NCI-H774 (cell line): ENCODE data around the gene TMEM30B.

ENCODE experiments used
- DNase-seq: peaks from one replicate; lab custom pipeline; 2025; lab: John Stamatoyannopoulos, UW

TMEM30B gene

DNA sequence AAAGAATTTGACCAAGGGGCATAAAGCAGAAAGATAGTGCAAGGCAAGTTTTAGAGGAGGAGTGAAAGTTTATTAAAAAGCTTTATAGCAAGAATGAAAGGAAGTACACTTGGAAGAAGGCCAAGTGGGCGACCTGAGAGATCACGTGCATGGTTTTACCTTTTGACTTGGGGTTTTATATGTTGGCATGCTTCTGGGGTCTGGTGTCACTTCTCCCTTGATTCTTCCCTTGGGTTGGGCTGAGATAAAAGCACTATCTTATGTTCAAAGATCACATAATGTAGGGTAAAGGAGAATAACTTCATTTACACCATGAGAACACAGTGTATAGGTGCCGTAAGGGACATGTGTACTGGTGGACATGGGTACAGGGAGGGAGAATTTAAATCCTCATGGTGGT is 17.7 kb upstream of the TMEM30B start:
- DNase-seq: no peak

DNA sequence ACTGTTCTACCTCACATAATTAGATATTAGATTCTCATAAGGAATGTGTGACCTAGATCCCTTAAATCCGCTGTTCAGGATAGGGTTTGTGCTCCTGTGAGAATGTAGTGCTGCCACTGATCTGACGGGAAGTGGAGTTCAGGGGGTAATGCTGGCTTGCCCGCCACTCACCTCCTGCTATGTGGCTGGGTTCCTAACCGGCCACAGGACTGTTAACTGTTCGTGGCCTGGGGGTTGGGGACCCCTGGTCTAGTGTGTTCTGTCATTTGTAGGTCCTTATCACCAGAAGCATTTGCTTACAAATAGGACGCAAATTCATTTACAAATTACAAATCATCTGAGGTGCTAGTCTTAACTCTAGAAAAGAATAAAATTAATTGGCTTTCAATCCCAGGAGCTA is 16.4 kb upstream of the TMEM30B start:
- no peak for DNase-seq

DNA sequence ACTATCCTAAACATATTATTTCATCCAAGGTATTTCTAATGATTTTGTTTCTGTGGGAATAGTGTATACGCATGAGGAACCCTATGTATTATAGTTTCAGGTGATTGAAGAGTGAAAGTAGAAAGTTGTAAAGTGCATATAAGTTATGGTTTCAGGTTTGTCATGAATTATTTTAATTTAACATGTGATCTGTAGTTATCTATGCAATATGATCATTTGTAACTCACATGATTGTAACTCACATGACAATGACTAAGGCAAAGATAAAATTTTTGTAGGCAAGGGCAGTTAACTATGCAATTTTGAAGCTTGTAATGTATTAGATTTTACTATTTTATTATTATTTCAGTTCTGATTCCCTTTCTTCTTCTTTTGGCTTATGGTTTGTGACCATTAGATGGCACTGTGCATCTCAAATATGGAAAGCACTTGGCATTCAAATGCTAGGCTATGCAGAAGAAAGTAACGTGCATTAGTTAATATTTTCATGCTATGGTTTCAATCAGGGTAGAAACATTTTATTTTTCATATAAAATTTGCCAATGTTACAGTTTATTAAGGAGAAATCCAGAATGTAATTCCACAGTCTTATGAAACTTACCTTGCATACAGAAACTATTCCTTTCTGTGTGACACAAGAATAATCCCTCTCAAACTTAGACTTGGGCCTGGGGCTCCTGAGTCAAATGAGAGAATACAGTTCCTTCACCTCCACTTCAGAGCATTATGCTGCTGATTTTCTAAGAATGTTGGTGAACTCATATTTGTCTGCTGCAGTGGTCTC is 15.8 kb upstream of the TMEM30B start:
- no peak for DNase-seq

DNA sequence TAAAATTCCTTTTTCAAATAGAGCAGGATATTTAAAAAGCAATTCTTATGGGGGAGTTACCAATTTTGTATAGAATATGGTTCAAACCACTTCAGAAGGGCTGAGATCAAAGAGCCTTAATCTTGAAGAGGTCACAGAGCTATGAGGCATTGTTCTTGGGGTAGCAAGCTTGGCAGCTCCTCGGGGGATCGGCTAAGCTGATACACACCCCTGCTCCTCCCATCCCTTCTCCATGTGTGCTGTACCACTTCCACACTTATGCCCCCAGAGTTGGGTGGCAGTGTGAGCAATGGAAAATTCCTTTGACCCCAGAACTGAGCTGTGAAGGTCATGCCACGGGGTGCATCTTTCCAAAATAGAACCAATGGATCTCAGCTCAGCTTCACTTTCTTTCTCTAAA is 15.0 kb upstream of the TMEM30B start:
- DNase-seq: no peak

DNA sequence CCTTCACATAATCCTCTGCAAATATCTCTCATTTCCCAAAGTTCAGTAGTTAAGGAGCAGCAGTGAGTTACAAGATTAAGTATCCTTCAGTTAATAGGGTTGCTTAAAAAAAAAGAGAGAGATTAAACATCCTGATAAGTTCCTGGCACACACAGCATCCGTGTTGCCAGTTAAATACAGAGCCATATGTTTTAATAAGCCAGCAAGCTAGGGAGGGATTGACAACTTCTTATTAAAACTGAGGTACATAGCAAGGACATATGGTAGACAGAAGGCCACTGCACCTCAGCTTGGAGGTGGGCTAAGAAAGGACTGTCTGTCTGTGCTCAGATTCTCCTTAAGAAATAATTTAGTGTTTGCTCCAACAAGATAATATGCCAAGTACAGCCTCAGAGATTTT is 9.6 kb upstream of the TMEM30B start:
- no peak for DNase-seq

DNA sequence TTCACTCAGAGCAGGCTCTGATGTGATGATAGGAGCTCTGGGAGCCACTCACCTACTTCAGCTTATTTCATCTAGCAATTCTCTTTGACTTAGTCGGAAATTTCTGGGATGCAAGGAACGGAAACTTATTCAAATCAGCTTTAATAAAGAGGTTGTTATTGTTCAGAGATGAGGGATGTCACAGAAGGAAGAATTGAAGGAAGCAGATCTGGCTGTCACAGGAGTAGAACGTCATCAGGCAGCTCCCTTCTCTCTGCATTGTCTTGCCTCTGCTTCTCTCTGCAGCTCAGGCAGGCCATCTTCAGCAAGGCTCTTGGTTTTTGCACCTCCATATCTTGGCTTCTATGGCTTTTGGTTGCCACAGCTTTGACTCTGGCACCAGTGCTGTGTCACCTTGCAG is 7.6 kb upstream of the TMEM30B start:
- no peak for DNase-seq

DNA sequence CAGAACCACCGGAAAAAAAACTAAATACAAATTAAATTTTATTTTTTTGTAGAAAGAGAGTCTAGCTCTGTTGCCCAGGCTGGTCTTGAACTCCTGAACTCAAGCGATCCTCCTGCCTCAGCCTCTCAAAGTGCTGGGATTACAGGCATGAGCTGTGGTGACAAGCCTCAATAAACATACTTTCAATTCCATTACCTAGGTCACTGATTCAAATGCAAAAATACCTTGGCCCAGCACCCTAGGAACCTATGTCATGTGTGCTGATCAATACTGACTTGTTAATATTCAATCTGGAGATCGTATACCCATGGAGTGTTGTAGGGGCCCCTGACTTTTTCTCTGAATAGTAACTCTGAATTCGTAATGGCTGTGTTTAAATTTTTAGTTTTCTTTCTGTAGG is 7.1 kb upstream of the TMEM30B start:
- no peak for DNase-seq

DNA sequence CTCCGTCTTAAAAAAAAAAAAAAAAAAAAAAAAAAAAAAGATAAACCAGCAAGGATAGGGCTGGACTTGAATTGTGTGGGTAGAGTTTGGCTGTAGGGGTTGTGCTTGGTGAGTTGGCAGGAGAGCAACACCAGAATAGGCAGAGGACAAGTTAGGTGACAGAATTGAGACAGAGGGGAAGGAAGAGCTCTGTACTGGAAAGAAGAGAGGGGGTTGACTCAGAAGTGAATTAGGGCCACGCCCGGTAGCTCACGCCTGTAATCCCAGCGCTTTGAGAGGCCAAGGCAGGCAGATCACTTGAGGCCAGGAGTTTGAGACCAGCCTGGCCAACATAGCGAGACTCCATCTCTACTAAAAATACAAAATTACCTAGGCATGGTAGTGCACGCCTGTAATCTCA is 6.1 kb upstream of the TMEM30B start:
- no peak for DNase-seq

DNA sequence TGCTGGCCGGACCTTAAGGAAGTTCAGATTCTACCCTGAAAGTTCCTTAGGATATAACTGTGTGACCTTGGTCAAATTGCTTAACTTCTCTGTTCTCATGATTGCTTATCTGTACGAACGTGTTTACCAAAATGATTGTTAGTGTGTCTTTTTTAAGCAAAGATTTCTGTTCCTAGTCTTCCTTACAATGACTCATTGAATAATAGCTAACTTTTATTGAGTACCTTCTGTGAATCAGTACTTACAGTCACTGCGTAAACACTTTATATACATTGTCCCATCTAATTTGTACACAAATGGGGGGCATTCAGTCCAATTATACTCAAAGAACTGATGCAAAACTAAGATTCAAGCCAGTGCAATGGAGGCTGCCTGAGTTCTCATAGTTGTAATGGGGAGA is 4.2 kb upstream of the TMEM30B start:
- no peak for DNase-seq

DNA sequence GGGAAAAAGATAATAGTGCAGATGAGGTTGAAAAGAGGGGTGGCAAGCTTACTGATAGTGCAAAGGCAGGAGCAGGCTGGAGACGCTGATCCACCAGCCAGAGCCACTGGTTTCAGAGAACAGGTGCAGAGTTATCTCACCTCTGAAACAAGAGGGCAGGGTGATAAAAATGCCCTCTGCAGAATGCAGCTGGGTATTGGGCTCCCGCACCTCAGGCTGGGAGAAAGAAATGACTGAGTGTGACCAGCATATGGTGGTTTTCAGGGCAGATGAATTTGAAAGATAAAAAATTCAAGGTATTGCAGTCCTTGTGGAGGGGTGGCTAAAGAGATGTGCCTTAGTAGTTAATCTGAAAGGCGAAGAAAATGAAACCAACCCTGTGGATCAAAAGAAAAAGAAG is 2.9 kb upstream of the TMEM30B start:
- no peak for DNase-seq

DNA sequence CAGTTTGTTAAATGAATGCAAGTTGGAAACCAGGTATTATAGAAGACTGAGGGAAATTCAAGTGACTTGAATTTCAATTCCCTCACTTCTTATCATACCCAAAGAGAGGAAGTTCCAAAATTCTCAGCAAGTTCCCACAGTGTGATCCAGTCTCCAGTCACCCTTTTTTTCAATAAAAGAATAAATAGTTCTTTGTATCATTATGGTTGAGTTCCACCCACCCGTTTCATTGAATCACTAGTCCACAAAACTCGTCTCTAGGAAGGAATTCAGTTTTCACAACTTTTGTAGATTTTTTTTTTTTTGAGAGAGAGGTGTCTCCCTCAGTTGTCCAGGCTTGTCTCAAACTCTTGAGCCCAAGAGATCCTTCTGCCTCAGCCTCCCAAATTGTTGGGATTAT is 1.6 kb upstream of the TMEM30B start:
- no peak for DNase-seq

DNA sequence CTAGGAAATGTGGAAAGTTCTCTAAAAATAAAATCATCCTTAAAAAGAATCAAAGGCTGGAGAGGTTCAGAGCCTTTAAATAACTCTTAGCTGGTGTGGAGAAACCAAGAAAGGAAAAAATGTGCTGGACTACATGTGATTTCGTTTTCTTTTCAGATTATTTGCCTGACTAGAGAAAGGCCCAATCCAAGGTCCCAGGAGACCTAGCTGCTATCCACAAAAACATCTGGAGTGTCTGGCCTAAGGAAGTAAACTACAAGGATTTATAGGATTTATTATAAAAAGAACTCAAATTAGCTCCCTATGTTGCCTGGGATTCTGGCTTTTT is 774 bp upstream of the TMEM30B start:
- DNase-seq: no peak

DNA sequence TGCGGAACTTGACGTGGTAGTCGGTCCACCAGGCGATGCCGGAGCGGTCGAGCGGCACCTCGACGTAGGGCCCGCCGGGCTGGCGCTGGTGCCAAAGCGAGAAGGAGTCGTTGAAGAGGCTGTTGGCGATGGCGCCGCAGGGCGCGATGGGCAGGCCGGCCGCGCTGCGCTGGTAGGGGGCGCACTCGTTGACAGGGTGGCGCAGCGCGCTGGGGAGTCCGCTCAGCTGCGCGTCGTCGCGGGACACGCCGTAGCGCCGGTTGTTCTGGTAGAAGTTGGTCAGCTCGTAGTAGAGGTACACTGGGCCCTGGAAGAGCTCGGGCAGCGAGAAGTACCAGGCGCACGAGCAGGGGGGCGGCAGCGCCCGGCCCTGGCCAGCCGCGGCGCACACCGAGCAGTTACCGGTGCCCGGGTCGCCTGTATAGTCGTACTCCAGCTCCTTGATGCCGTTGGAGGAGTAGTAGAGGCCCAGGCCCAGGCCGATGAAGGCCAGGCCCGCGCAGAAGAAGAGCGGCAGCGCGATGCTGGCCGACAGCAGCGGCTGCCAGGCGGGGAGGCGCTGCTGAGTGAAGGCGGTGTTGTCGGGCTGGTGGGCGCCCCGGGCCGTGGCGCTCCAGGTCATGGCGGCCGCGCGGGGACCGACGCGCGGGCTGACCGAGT is 482 bp downstream of the TMEM30B start:
- no peak for DNase-seq

DNA sequence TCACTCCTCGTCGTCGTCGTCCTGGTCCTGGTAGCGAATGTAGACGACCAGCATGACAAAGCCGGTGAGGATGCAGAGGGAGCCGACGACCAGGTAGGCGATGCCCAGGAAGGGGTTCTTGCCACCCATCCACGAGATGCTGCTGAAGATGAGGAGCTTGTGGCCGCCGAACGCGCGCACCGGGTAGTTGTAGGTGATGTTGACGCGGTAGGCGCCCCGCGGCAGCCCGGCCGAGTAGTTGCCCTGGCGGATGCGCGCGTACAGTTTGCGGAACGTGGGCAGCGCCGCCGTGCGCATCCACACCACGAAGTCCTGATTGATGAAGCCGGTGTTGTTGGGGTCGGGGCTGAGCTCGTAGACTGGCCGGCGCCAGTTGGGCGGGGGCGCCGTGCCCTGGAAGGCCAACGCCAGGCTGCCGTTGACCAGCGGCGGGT is 1.0 kb downstream of the TMEM30B start:
- DNase-seq: no peak

DNA sequence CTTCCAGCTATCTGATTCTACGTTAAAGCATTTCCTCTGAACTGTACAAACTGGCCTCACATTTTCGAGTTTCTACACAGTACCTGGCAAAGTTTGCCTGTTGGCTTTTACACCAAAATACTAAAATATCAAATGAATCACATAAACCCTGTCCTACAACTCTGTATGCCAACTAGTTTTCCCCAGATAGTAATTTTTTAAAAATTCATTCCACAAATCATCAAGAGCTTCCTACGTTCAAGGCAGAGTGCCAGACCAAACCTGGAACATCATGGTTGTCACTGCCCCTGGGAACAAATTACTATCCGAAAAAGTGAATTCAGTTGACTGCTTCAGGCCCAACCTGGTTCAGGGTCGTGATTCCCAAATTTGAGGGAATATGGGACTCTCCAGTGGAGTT is 2.1 kb downstream of the TMEM30B start:
- DNase-seq: no peak

DNA sequence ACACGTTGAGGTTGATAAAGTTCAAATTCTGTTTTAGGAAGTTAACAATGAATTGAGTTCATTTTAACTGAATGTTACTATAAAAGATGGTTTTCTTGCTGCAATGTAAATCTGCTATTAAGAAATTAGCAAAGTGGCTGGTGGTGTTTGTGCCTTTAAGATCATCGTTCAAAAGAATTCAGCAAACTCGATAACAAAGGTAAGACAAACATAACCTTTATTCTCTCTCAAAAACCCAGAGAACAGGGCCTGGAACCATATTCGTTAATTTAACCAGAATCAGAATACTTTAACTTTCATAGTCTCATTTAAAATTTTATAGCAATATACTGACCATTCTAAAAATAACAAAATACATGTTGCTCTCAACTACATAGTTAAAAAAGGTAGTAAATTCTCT is 3.4 kb downstream of the TMEM30B start:
- DNase-seq: no peak

DNA sequence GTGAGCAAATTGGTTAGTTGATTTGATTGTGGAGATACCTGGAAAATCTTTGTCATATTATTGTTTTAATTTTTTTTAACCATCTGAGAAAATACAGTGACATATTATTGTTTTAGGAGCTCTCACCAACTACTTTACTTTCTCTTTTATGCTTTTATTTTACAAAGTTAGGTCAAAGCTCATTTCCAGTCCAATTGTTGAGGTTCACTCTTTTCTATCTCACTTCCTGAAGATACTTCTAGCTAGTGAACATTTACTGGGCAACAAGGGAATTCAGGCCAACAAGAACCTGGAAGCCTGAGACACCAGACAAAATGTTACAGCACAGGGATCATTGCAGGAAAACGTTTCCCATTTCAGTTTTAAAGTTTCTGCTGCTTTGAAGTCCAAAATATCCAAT is 3.9 kb downstream of the TMEM30B start:
- DNase-seq: no peak

DNA sequence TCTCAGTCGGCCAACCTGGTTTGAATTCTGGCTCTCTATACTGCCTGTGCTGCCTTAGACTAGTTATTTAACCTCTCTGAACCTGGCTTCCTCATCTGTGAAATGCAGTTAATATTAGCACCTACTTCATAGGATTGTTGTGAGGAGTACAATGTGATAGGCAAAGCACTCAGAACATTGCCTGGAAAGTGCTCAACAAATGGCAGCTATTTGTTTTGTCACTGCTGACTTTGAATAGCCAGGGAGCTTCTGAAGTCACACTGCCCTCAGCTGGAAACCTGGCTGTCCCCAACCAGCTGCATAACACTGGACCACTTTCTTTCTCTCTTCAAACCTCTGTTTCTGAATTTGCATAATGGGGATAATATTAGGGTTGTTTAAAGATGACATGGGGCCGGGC is 9.6 kb downstream of the TMEM30B start:
- no peak for DNase-seq

DNA sequence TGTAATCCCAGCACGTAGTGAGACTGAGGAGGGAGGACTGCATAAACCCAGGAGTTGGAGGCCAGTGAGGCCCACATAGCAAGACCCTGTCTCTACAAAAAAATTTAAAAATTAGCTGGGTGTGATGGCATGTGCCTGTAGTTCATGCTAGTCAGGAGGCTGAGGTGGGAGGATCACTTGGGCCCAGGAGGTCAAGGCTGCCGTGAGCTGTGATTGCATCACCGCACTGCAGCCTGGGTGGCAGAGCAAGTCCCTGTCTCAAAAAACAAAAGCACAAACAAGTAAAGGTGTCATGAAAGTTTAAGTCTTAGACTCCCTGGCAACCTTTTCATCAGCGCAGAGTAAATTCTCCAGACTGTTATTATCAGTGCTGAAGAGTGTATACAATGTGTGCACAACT is 10.4 kb downstream of the TMEM30B start:
- no peak for DNase-seq

DNA sequence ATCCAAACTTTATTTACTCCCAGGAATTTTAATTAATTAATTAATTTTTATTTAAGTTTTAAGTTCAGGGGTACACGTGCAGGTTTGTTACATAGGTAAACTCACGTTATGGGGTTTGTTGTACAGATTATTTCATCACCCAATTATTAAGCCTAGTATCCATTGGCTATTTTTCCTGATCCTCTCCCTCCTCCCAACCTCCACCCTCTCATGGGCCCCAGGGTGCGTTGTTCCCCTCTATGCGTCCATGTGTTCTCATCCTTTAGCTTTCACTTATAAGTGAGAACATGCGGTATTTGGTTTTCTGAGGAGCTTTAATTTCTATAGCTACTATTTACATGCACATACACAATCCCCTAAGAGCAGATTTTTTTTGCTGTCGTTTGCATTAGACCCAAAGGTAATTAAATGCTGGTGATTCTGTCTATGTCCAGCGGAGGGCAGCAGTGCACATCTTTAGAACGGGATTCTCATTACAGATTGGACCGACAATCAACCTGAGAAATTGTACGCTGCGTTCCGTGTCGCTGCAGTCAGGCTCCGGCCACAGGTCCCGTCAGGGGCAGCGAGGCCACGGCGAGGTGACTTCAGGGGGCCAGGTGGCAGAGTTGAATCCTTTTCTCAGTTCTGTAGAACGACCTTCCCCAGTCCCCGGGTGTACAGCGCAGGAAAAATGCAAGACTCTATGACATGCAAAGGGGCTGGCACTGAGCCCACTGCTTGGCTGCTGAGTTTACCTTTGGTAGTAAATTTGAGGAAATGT is 11.6 kb downstream of the TMEM30B start:
- DNase-seq: peak; percentile 64

DNA sequence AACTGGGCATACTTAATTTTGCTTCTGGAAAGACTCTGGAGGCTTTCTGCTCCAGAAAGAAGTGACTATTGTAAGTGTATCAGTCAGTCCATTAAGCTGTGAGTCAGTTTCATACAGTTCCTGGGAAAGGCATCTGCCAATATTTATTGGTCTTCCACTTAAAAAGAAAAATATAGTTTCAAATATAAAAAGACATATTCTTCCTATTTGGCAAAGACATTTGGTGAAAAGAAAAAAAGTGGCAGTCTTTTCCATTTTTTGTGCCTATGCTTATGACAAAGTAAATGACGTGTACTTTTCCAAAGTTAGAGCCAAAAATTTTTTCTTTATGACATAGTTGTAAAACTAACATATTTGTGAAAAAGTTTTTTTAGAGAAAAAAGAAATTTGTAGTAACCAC is 12.3 kb downstream of the TMEM30B start:
- no peak for DNase-seq

DNA sequence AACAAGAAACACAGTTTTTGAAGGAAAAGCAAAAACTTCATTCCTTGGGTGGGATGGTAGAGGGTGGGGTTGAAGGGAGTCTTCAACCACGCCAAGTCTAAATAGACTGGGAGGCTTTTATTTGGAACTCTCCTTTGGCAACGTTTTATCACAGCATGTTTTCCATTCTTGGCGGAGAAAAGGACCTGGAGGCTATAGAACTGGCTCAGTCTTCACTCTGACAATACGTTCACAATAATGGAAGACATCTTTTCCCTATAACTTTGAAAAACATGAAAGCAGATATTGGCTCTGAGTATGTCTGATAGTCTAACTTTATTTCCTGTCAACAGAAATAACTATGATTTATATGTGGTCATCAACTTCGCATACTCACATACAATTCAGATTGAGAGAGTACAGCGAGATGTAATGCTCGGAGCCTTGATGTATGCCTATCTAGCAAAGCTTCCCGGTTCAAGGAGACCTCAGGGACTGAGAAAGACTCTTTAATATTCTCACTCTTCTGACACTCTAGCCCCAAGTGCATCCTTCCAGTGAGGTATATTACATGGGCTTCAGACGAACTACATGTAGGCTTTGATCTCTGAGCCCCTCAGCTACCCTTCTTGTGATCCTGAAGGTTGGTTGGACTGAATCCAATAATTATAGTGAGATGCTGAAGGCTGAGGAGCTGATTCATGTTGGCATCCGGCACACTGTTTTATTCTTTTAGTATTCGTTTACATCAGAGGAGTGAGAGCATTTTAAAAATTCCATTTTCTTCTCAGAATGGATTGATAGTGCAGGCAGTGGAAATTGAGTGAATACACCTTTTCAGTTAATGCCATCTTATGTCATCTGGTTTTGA is 14.0 kb downstream of the TMEM30B start:
- no peak for DNase-seq
